Upper lobe of left lung (tissue), 6 donors: ENCODE measurements around the gene UBE3B. TPM values are rescaled to one million over a fixed set of nuclear protein-coding genes. Genes with fewer than 3 reads are reported as not detected.

ENCODE experiments used
- ATAC-seq, 2 donors: fragments of 200-7000 bp; cut with Tn5 transposase; one replicate each; pipeline ENCODE4 v1.9.1; 2022; ENCODE audit warnings: mild to moderate bottlenecking in 2 of 2, moderate library complexity in 2 of 2; ENCODE audit not compliant: low FRiP score in 2 of 2
- DNase-seq, 2 donors: peaks; one replicate each; pipeline ENCODE4 v3.0.0-alpha.2; 2019 to 2020
- H3K27ac ChIP-seq, 4 donors: fragments of 200-600 bp; sonication (generic); one replicate each; pipeline ENCODE4 v1.5.1; 2016 to 2019
- H3K27me3 ChIP-seq, 4 donors: fragments of 200-600 bp; sonication (generic); one replicate each; pipeline ENCODE4 v1.5.1; 2017 to 2019
- H3K36me3 ChIP-seq, 4 donors: fragments of 200-600 bp; sonication (generic); one replicate each; pipeline ENCODE4 v1.5.1; 2016 to 2019
- H3K4me1 ChIP-seq, 4 donors: fragments of 200-600 bp; sonication (generic); one replicate each; pipeline ENCODE4 v1.5.1; 2018 to 2019
- H3K4me3 ChIP-seq, 4 donors: fragments of 200-600 bp; sonication (generic); one replicate each; pipeline ENCODE4 v1.5.1; 2017 to 2019; ENCODE audit warnings: mild to moderate bottlenecking in 2 of 4, moderate library complexity in 1 of 4
- H3K9me3 ChIP-seq, 4 donors: fragments of 200-600 bp; sonication (generic); one replicate each; pipeline ENCODE4 v1.5.1; 2018 to 2019
- CTCF ChIP-seq, 6 experiments: fragments of 450-650 bp in 4 of 6; fragments of 200-600 bp in 2 of 6; sonication (generic) in 2 of 6; IDR thresholded peaks; one replicate each; pipeline ENCODE4 v1.5.1; 2016 to 2019; ENCODE audit warnings: antibody characterized with exemption in 6 of 6
- EP300 ChIP-seq, 4 donors: sonication (generic); formaldehyde crosslinking; IDR thresholded peaks; one replicate each; pipeline ENCODE4 v1.5.1; 2017; ENCODE audit warnings: antibody characterized with exemption in 4 of 4, control low read depth in 2 of 4
- POLR2A ChIP-seq, 4 donors: fragments of 450-650 bp; IDR thresholded peaks; one replicate each; pipeline ENCODE4 v1.5.1; 2016 to 2017; ENCODE audit warnings: antibody characterized with exemption in 4 of 4, mild to moderate bottlenecking in 2 of 4
- POLR2AphosphoS5 ChIP-seq, 2 donors: sonication (generic); formaldehyde crosslinking; IDR thresholded peaks; one replicate each; pipeline ENCODE4 v1.5.1; 2017; ENCODE audit warnings: antibody characterized with exemption in 2 of 2
- WGBS, 2 donors: methylation state at CpG; one replicate each; pipeline ENCODE4 v1.1.5; 2017 to 2018; 5-methylcytosine and 5-hydroxymethylcytosine counted together
- total RNA-seq, 6 donors: library from RNA; depleted of rRNA in 4 of 6; stranded (reverse); fragments of >200 nt in 4 of 6; gene quantifications; one replicate each; pipeline versions ENCODE4 v1.1.0 to v1.2.1, GENCODE V29; 2016 to 2021
- donor health status: DM: no; HTN: no; CAD: no; lungs with moderate emphysema.
- donor health status: DM: no; HTN: yes; CAD: no; lungs with severe emphysema.

Gene UBE3B
- total RNA-seq, 6 donors from 2014 or later = 27.0 to 69.1 (median 44.7) TPM

GRCh38 chr12:109448707-109449390, 28.6 kb upstream of the UBE3B start:
- no peak for ATAC-seq
- no peak overlapping the region for H3K4me3 ChIP-seq
- H3K4me1 ChIP-seq = peaks cover 0 to 21% (median 16%) of the 10 kb centered on the region in 4 donors
- H3K9me3 ChIP-seq = no peaks in the 10 kb centered on the region
- no peak for DNase-seq
- no peaks in the 10 kb centered on the region for H3K27me3 ChIP-seq
- WGBS, 2 donors = 87 to 90% methylated on average over 8 of the region's 8 CpGs
- no peak for TF ChIP-seq POLR2AphosphoS5 (IDR thresholded peaks at IDR 0.05)
- peaks cover 7 to 97% (median 47%) of the 10 kb centered on the region in 4 donors for H3K36me3 ChIP-seq
- no peak overlapping the region for H3K27ac ChIP-seq

- Histone ChIP-seq H3K27ac (no peak overlapping the region), H3K36me3 (peaks cover 11 to 98% (median 58%) of the 10 kb centered on the region in 4 donors), H3K9me3 (no peaks in the 10 kb centered on the region), H3K27me3 (no peaks in the 10 kb centered on the region), H3K4me3 (no peak overlapping the region), H3K4me1 (peaks cover 0 to 15% (median 5%) of the 10 kb centered on the region in 4 donors)
- no peak for TF ChIP-seq POLR2AphosphoS5 (IDR thresholded peaks at IDR 0.05)
- no peak for TF ChIP-seq CTCF (IDR thresholded peaks at IDR 0.05)
- no peak for TF ChIP-seq POLR2A (IDR thresholded peaks at IDR 0.05)
- TF ChIP-seq EP300 (IDR thresholded peaks at IDR 0.05) = no peak
- peak in 1 of 2 donors; percentile 47 for DNase-seq
- ATAC-seq = no peak
- WGBS, 2 donors = 86 to 87% methylated on average over 16 of the region's 16 CpGs
These were observed 27.4 kb upstream of the UBE3B start for GRCh38 chr12:109449845-109450532.

GRCh38 chr12:109450980-109451379, 26.5 kb upstream of the UBE3B start:
- Histone ChIP-seq H3K9me3 (no peaks in the 10 kb centered on the region), H3K4me1 (peaks cover 0 to 15% (median 5%) of the 10 kb centered on the region in 4 donors), H3K27ac (peak overlapping the region in 1 of 4 donors; percentile 21), H3K4me3 (no peak overlapping the region), H3K36me3 (peaks cover 11 to 100% (median 67%) of the 10 kb centered on the region in 4 donors), H3K27me3 (no peaks in the 10 kb centered on the region)
- DNase-seq = no peak
- 37 to 47% methylated on average over 4 of the region's 4 CpGs for WGBS, 2 donors
- no peak for ATAC-seq
- TF ChIP-seq POLR2AphosphoS5 (IDR thresholded peaks at IDR 0.05) (no peak), EP300 (IDR thresholded peaks at IDR 0.05) (no peak), CTCF (IDR thresholded peaks at IDR 0.05) (no peak), POLR2A (IDR thresholded peaks at IDR 0.05) (no peak)

- ATAC-seq (no peak), DNase-seq (peak in 1 of 2 donors; percentile 79)
- peaks cover 11 to 100% (median 70%) of the 10 kb centered on the region in 4 donors for H3K36me3 ChIP-seq
- H3K4me1 ChIP-seq = peaks cover 0 to 15% (median 5%) of the 10 kb centered on the region in 4 donors
- 75 to 92% methylated on average over 1 to 23 of the region's 23 CpGs for WGBS, 2 donors
- H3K27me3 ChIP-seq = no peaks in the 10 kb centered on the region
- H3K9me3 ChIP-seq = no peaks in the 10 kb centered on the region
- no peak for TF ChIP-seq POLR2AphosphoS5 (IDR thresholded peaks at IDR 0.05)
- no peak for TF ChIP-seq POLR2A (IDR thresholded peaks at IDR 0.05)
- TF ChIP-seq CTCF (IDR thresholded peaks at IDR 0.05) = no peak
- no peak for TF ChIP-seq EP300 (IDR thresholded peaks at IDR 0.05)
- H3K4me3 ChIP-seq = no peak overlapping the region
- H3K27ac ChIP-seq = peak overlapping the region in 2 of 4 donors; percentile 21 to 38
These were observed 26.0 kb upstream of the UBE3B start for GRCh38 chr12:109451400-109451799.

- no peak for TF ChIP-seq POLR2AphosphoS5 (IDR thresholded peaks at IDR 0.05)
- no peak for TF ChIP-seq POLR2A (IDR thresholded peaks at IDR 0.05)
- no peak for TF ChIP-seq CTCF (IDR thresholded peaks at IDR 0.05)
- TF ChIP-seq EP300 (IDR thresholded peaks at IDR 0.05) = no peak
- peaks cover 0 to 16% (median 5%) of the 10 kb centered on the region in 4 donors for H3K4me1 ChIP-seq
- ATAC-seq (no peak), DNase-seq (no peak)
- no peak overlapping the region for H3K4me3 ChIP-seq
- H3K27ac ChIP-seq = no peak overlapping the region
- H3K9me3 ChIP-seq = no peaks in the 10 kb centered on the region
- peaks cover 11 to 100% (median 71%) of the 10 kb centered on the region in 4 donors for H3K36me3 ChIP-seq
- 64 to 94% methylated on average over 2 of the region's 2 CpGs for WGBS, 2 donors
- H3K27me3 ChIP-seq = no peaks in the 10 kb centered on the region
These were observed 24.9 kb upstream of the UBE3B start for GRCh38 chr12:109452489-109452888.
